Activated T-helper 2 cell treated with anti-CD3 and anti-CD28 coated beads, Interferon-gamma antibody, Interleukin-2, Interleukin-4, amounts not matched to agents 10 μg/mL and 5 μg/mL and 100 μg/mL, durations not matched to agents 14 hours and 24 hours and 36 hours (primary cell): Measurements from ENCODE around the gene FER. TPM values are rescaled to one million over a fixed set of nuclear protein-coding genes. Genes with fewer than 3 reads are reported as not detected.

Source experiments
- DNase-seq: peaks from one replicate; pipeline ENCODE4 v3.0.0; 2021; ENCODE audit warnings: low spot score
- H3K27ac Mint-ChIP-seq: one replicate; pipeline ENCODE4 v1.8.0; 2021; ENCODE audit warnings: mixed read lengths
- H3K27me3 Mint-ChIP-seq: one replicate; pipeline ENCODE4 v1.8.0; 2021; ENCODE audit warnings: low read depth, mixed read lengths
- H3K36me3 Mint-ChIP-seq: one replicate; pipeline ENCODE4 v1.8.0; 2021; ENCODE audit warnings: low read depth, mixed read lengths
- H3K4me1 Mint-ChIP-seq: one replicate; pipeline ENCODE4 v1.8.0; 2021; ENCODE audit warnings: low read depth, mixed read lengths
- H3K4me3 Mint-ChIP-seq: one replicate; pipeline ENCODE4 v1.8.0; 2021; ENCODE audit warnings: low read depth, mild to moderate bottlenecking, moderate library complexity, mixed read lengths
- H3K9me3 Mint-ChIP-seq: one replicate; pipeline ENCODE4 v1.8.0; 2021; ENCODE audit warnings: mixed read lengths
- intact Hi-C: fragments of 100-400 bp; cut with micrococcal nuclease; formaldehyde crosslinking; loops from one replicate; pipeline ENCODE4 v1.15.1; 2023
- total RNA-seq: library from RNA; stranded (reverse); gene quantifications from 2 replicates; pipeline ENCODE4 v1.2.3, GENCODE V29; 2022

The FER gene
- total RNA-seq, 1 donor from 2014 or later = 7.0 TPM

DNA sequence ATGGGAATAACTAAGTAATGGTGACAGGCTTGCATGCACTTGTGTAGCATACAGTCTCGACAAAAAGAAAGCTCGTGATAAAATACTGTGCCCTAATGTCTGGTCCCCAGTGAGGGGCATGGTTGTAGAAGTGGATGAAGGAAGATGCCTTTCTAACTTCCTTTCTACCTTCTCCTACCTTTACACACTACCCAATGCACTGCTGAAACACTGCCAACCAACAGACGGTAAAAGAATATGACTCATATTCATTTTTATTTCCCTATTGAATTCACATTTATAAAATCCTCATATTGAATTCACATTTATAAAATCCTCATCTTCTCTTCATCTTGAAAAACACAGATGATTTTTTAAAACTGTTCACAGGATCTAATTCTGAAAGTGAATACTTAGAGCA is 439.1 kb downstream of the FER start:
- Mint-ChIP-seq H3K36me3 (no peaks in the 10 kb centered on the region), H3K9me3 (no peaks in the 10 kb centered on the region), H3K27ac (no peak overlapping the region), H3K4me1 (peaks cover 8% of the 10 kb centered on the region), H3K4me3 (no peak overlapping the region), H3K27me3 (no peaks in the 10 kb centered on the region)
- intact Hi-C loops = no loop called here
- DNase-seq = no peak

DNA sequence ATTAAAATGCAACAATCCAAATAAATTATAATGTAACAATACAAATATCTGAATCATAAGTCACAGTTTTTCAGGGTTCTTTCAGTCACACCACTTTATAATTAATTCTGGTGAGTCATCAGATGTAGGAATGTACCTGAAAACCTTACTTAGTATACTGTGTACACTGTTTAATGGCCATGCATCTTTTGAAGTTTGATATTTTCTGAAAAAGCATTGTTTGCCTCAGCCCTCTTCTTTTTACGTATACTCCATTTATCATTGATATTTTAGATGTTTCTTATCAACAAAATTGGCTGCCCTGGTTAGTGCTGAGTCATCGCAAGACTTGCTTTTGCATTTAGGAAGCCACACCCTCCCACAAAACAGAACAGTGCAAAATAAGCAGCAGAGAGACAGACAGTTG is 443.5 kb downstream of the FER start:
- peaks cover 1% of the 10 kb centered on the region for H3K27me3 Mint-ChIP-seq
- intact Hi-C loops = no loop called here
- H3K27ac Mint-ChIP-seq = no peak overlapping the region
- peak overlapping the region; percentile 31 for H3K4me3 Mint-ChIP-seq
- H3K4me1 Mint-ChIP-seq = peaks cover 8% of the 10 kb centered on the region
- peak; percentile 9 for DNase-seq
- no peaks in the 10 kb centered on the region for H3K9me3 Mint-ChIP-seq
- no peaks in the 10 kb centered on the region for H3K36me3 Mint-ChIP-seq

DNA sequence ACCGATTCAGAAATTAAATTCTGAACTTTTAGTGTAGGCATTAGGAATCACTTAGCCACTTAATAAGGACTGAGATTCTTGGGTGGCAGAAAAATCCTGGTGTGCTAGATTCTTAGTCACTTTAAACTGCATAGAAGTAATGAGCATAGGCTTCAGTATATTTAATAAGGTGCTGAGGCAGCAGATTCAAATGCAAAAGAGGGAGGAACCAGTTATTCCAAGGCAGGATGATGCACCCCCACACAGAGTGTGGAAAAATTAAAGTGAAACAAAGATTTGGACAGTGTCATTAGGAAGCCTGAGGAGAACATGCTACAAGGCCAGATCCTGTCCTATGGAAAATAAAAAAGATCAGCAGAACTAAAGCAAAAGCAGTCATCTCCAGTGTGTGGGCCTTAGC is 444.3 kb downstream of the FER start:
- Mint-ChIP-seq H3K36me3 (no peaks in the 10 kb centered on the region), H3K4me3 (no peak overlapping the region), H3K9me3 (no peaks in the 10 kb centered on the region), H3K27me3 (peaks cover 1% of the 10 kb centered on the region), H3K27ac (no peak overlapping the region), H3K4me1 (peaks cover 8% of the 10 kb centered on the region)
- DNase-seq = no peak
- intact Hi-C loops = no loop called here

DNA sequence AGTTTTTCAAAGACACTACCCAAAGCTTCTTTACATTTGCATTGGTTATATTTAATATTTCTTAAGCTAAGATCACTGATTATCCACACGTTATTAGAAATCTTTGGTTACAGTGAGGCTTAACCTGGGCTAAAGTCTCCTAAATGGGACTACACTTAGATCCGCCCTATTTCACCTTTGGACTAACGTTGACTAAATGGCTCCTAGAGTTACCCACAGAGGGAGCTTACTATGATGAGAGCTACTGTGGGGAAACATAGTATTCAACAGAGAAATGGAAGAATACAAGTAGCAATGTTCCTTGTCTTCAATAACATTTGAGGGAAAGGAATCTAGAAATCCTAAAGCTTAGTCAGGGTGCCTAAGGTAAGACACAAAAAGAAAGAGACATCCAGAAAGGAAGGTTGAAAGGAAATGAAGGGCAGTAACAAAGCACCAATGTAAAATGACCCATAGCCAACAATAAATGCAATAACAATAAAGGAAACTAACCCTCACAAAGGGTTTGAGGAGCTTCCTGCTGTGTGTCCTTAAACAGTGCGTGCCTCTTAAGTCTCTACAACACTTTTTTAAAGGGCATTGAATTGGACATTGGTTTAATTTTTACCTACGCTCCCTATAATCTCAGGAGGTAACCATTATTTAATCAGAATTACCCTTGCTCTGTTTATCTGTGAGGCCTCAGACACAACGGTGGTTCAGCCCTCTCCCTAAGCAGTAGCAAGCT is 445.0 kb downstream of the FER start:
- H3K4me1 Mint-ChIP-seq = peaks cover 8% of the 10 kb centered on the region
- no peak overlapping the region for H3K27ac Mint-ChIP-seq
- intact Hi-C loops = no loop called here
- H3K9me3 Mint-ChIP-seq = no peaks in the 10 kb centered on the region
- DNase-seq = no peak
- H3K36me3 Mint-ChIP-seq = no peaks in the 10 kb centered on the region
- H3K27me3 Mint-ChIP-seq = peaks cover 1% of the 10 kb centered on the region
- H3K4me3 Mint-ChIP-seq = no peak overlapping the region

DNA sequence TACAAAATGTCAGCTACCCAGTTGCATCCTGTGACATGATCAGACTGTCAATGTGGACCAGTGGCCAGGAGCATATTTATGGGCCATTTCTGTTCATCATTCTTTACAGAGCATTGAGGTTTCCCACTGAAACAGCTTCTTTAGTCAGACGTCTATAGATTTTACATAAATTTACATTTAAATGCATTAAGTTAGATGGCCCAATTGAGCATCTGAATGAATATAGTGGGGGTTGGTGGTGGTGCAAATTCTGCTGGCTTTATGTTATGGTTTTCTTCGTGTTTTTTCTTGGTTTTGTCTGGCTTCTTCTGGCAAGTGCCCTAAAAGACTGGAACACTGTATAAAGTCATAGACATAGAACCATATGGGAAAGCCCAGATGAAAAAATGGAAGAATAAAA is 448.0 kb downstream of the FER start:
- Mint-ChIP-seq H3K4me1 (peaks cover 8% of the 10 kb centered on the region), H3K27ac (no peak overlapping the region), H3K4me3 (no peak overlapping the region), H3K27me3 (peaks cover 5% of the 10 kb centered on the region), H3K36me3 (no peaks in the 10 kb centered on the region), H3K9me3 (no peaks in the 10 kb centered on the region)
- intact Hi-C loops = no loop called here
- no peak for DNase-seq

DNA sequence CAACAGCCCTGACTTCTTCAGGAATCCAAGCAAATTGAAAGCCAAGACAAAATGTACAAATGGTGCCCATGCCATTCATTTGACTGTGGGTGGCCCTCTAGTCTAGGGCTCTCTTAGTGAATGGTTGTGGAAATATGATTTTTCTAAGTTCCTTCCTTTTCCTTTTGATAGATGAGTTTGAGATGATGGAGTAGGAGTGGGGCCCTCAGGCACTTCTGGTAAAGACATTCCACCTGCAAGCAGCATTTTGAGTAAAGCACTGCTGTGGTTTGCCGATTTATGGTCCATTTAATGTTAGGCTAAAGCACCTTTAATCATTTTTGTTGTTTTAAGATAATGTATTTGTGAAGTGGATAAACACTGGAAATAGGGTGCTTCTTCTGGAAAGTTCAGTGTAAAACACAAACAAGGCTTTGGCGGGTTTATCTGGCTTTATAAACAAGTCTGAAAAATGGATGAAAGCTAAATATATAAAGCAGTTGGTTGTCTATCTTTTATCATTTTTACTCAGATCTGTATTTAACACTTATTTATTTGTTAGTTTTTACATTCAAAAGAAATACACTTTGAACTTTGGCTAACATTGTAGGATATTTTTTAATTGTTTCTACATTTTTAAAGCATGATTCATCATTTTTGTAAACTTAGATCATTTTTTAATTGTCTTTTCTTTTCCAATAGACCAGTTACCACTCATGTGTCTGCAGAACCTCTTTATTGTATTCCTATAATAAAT is 448.6 kb downstream of the FER start:
- intact Hi-C loops = no loop called here
- H3K27me3 Mint-ChIP-seq = peaks cover 7% of the 10 kb centered on the region
- no peaks in the 10 kb centered on the region for H3K9me3 Mint-ChIP-seq
- DNase-seq = no peak
- H3K27ac Mint-ChIP-seq = no peak overlapping the region
- H3K4me3 Mint-ChIP-seq = no peak overlapping the region
- peaks cover 6% of the 10 kb centered on the region for H3K4me1 Mint-ChIP-seq
- no peaks in the 10 kb centered on the region for H3K36me3 Mint-ChIP-seq

DNA sequence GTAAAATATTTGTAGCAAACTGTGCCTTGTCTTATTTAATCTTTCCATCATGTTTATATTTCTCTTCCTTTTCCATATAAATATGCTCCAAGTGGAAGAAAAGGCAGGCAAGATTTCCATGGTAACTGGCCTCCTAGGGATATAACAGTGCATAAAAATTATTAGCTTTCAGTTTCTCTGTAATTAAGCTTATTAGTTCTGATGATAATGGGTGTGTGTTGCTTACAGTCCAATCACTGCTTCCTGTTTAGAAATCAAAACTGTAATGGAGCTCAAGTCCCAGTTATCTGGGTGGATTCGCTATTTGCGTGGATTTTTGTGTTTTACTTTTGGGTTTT is 449.1 kb downstream of the FER start:
- H3K4me1 Mint-ChIP-seq = peaks cover 4% of the 10 kb centered on the region
- intact Hi-C loops = no loop called here
- no peak for DNase-seq
- H3K27me3 Mint-ChIP-seq = peaks cover 7% of the 10 kb centered on the region
- H3K9me3 Mint-ChIP-seq = no peaks in the 10 kb centered on the region
- H3K36me3 Mint-ChIP-seq = no peaks in the 10 kb centered on the region
- no peak overlapping the region for H3K4me3 Mint-ChIP-seq
- no peak overlapping the region for H3K27ac Mint-ChIP-seq

DNA sequence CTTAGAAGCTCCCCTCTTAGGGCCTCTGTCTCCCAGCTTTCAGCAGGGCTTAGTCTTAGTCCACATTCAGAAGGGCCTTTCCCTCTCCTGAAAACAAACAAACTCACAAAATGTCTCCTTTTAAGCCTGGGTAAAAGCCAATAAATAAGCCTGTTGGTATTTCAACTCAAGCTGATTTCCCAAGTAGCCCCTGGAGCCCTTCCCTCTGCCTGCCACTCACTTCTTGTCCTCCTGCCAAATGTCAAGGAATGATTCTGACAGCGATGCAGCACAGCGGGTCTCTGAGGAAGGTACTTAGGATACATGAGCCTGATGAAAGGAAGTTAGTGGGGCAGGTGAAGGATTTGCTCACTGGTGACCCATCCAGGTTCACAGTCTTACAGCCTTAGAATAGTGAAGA is 451.6 kb downstream of the FER start:
- no peaks in the 10 kb centered on the region for H3K9me3 Mint-ChIP-seq
- DNase-seq = no peak
- H3K4me3 Mint-ChIP-seq = no peak overlapping the region
- intact Hi-C loops = no loop called here
- no peak overlapping the region for H3K27ac Mint-ChIP-seq
- H3K4me1 Mint-ChIP-seq = no peaks in the 10 kb centered on the region
- H3K36me3 Mint-ChIP-seq = no peaks in the 10 kb centered on the region
- H3K27me3 Mint-ChIP-seq = peaks cover 13% of the 10 kb centered on the region

DNA sequence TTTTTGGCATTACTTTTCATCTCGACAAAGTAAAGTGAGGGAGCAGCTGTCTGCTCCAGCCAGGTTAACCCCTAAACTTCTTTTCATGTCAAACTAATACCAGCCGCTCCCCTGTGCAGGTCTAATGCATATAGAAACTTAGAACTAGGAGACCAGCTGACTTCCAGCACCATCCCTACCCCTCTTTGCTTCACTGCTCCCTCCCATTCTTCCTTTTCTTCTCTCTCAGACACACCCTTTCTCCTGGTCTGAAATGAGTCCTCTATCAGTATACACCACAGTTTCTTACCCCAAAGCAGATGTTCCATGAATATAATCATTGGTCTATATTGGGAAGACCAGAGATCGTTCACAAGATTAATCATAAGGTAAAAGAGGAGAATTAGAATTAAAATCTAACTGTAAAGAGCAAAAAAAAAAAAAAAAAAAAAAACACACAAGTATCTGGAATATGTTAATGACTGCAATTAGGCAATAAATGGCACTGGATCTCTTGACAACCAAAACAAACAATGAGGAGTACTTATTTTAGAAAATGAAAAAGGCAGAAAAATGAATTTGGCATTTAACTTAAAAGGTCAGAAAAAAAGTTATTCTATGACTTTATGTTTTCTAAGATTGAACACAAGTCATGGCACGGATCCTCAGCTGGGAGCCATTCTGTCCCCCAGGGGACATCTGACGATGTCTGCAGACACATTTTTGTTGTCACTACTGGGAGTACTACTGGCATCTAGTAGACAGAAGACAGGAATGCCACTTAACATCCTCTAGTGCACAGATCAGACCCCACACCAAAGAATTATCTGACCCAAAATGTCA is 452.3 kb downstream of the FER start:
- Mint-ChIP-seq H3K27me3 (peaks cover 13% of the 10 kb centered on the region), H3K27ac (no peak overlapping the region), H3K4me1 (no peaks in the 10 kb centered on the region), H3K9me3 (peaks cover 3% of the 10 kb centered on the region), H3K4me3 (no peak overlapping the region), H3K36me3 (no peaks in the 10 kb centered on the region)
- DNase-seq = no peak
- intact Hi-C loops = no loop called here

DNA sequence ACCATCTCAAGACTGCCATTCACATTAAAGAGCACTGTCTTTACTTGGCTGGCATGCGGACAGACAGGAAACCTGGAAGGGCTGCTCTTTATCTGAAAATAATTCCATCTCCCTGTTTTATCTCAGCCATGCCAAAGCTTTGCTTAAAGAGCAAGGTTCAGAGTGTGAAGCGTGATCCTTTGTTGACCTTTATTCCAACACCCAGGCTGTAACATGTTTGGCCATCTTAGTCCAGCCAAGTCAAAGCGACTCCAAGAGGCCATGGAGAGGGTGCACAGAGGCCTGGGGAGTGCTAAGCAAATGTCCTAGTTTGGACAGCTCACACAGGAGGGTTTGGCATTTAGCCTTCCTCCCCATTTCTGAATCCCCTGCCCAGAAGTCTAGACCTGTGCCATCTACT is 467.3 kb downstream of the FER start:
- H3K27me3 Mint-ChIP-seq = no peaks in the 10 kb centered on the region
- DNase-seq = no peak
- no peaks in the 10 kb centered on the region for H3K36me3 Mint-ChIP-seq
- H3K9me3 Mint-ChIP-seq = no peaks in the 10 kb centered on the region
- H3K27ac Mint-ChIP-seq = no peak overlapping the region
- intact Hi-C loops = no loop called here
- H3K4me1 Mint-ChIP-seq = no peaks in the 10 kb centered on the region
- no peak overlapping the region for H3K4me3 Mint-ChIP-seq

DNA sequence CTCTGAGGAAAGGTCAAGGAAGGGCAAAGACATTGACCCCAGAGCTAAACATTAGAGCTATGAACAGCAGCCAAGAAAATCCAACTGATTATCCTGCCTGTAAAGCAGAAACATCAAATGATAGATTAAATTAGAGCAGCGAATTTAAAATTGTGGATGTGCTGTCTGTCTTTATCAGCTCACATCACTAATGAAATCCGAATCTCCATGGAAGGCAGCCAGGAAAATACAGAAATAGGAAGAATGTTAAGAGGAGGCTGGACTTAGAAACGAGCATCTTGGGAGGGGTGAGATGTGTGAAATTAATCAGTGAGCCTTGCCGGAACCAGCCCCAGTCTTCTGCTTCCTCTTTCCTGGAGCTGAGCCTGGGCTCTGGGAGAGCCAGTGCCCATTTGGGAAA is 471.1 kb downstream of the FER start:
- no peaks in the 10 kb centered on the region for H3K9me3 Mint-ChIP-seq
- no peaks in the 10 kb centered on the region for H3K4me1 Mint-ChIP-seq
- H3K27ac Mint-ChIP-seq = no peak overlapping the region
- no peaks in the 10 kb centered on the region for H3K36me3 Mint-ChIP-seq
- no peaks in the 10 kb centered on the region for H3K27me3 Mint-ChIP-seq
- no peak for DNase-seq
- no peak overlapping the region for H3K4me3 Mint-ChIP-seq
- intact Hi-C loops = no loop called here

DNA sequence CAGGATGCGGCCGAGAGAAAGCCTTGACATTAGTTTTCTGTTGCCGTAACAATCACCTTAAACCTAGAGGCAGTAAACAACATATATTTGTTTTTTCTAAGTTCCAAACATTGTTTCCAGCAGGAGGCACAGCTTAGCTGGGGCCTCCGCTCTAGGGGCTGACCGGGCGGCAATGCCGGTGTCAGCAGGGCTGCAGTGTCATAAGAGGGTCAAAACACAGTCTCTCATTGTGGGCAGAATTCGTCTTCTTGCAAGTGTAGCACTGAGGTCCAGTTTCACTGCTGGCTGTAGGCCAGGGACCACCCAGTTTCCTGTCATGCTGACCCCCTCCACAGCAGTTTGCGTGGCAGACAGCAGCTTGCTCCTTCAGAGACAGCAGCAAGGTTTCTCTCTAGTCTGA is 475.8 kb downstream of the FER start:
- H3K9me3 Mint-ChIP-seq = no peaks in the 10 kb centered on the region

DNA sequence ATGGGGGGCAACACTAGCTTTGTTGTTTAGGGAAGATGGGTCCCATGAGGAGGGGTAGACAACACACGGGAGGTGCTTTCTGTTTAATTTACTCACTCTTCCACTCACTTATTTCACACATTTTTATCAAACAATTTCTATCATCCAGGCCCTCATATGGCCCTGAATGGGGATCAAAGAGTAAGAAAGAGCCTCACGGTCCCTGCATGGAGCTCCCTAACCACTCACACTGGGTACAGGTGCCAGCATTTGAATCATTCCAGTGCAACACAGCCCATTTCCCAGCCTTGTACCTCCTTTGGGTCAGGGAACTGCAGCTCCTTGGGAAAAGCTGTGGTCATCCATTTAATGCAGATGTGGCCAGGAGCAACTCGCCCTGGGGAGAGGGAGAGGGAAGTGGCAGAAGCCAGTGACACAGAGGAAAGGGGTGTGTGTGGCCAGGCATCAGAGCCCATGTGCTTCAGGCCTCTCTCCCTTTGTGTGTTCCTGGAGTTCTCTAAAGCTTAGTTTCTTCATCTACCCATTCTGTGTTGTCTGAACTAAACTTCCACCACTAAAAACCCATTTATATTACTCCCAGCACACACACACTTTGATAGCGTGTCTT is 476.7 kb downstream of the FER start:
- H3K4me3 Mint-ChIP-seq = no peak overlapping the region
- H3K36me3 Mint-ChIP-seq = no peaks in the 10 kb centered on the region
- intact Hi-C loops = no loop called here
- no peak overlapping the region for H3K27ac Mint-ChIP-seq
- H3K9me3 Mint-ChIP-seq = no peaks in the 10 kb centered on the region
- H3K27me3 Mint-ChIP-seq = no peaks in the 10 kb centered on the region
- no peak for DNase-seq
- no peaks in the 10 kb centered on the region for H3K4me1 Mint-ChIP-seq

More for the DNA sequence above, 475.8 kb downstream of the FER start:
- no peak overlapping the region for H3K27ac Mint-ChIP-seq
- no peaks in the 10 kb centered on the region for H3K27me3 Mint-ChIP-seq
- H3K36me3 Mint-ChIP-seq = no peaks in the 10 kb centered on the region
- H3K4me3 Mint-ChIP-seq = no peak overlapping the region
- H3K4me1 Mint-ChIP-seq = no peaks in the 10 kb centered on the region
- intact Hi-C loops = no loop called here
- DNase-seq = no peak
